GM23248 (cell line): ENCODE data around the gene ST6GAL2. TPM values are rescaled to one million over a fixed set of nuclear protein-coding genes. Genes with fewer than 3 reads are reported as not detected.

Source experiments
- DNase-seq: peaks from one replicate; pipeline ENCODE4 v3.0.0-alpha.2; 2015
- H2AFZ ChIP-seq: fragments of 200-600 bp; sonication (generic); 2 replicates; pipeline ENCODE4 v1.6.1; 2016; ENCODE audit warnings: antibody characterized with exemption
- H3F3A ChIP-seq: fragments of 200-600 bp; sonication (generic); 2 replicates; pipeline ENCODE4 v1.6.1; 2016; ENCODE audit warnings: mild to moderate bottlenecking, antibody characterized with exemption, mixed run types; ENCODE audit not compliant: insufficient read depth
- H3K27ac ChIP-seq: fragments of 200-600 bp; sonication (generic); 2 replicates; pipeline ENCODE4 v1.5.1; 2016; ENCODE audit warnings: mild to moderate bottlenecking
- H3K27me3 ChIP-seq: fragments of 200-600 bp; sonication (generic); replicated peaks from 2 replicates; pipeline ENCODE4 v1.6.1; 2016; ENCODE audit warnings: mild to moderate bottlenecking; ENCODE audit not compliant: insufficient read depth
- H3K36me3 ChIP-seq: fragments of 200-600 bp; sonication (generic); 2 replicates; pipeline ENCODE4 v1.6.1; 2016; ENCODE audit warnings: low read depth, mild to moderate bottlenecking
- H3K4me1 ChIP-seq: fragments of 200-600 bp; sonication (generic); 2 replicates; pipeline ENCODE4 v1.6.1; 2016; ENCODE audit warnings: mild to moderate bottlenecking; ENCODE audit not compliant: insufficient read depth
- H3K4me2 ChIP-seq: fragments of 200-600 bp; sonication (generic); one replicate; pipeline ENCODE4 v1.6.1; 2016; ENCODE audit warnings: mild to moderate bottlenecking; ENCODE audit not compliant: unreplicated experiment
- H3K4me3 ChIP-seq: fragments of 200-600 bp; sonication (generic); 2 replicates; pipeline ENCODE4 v1.5.1; 2016; ENCODE audit warnings: mild to moderate bottlenecking
- H3K79me2 ChIP-seq: fragments of 200-600 bp; sonication (generic); 2 replicates; pipeline ENCODE4 v1.6.1; 2016; ENCODE audit warnings: mild to moderate bottlenecking; ENCODE audit not compliant: insufficient read depth
- H3K9ac ChIP-seq: fragments of 200-600 bp; sonication (generic); 2 replicates; pipeline ENCODE4 v1.6.1; 2016; ENCODE audit warnings: mild to moderate bottlenecking
- H3K9me2 ChIP-seq: fragments of 200-600 bp; sonication (generic); 2 replicates; pipeline ENCODE4 v1.6.1; 2016; ENCODE audit warnings: mixed run types, mild to moderate bottlenecking, moderate library complexity; ENCODE audit not compliant: insufficient read depth
- H3K9me3 ChIP-seq: fragments of 200-600 bp; sonication (generic); one replicate; pipeline ENCODE4 v1.6.1; 2017; ENCODE audit warnings: low read depth
- H4K20me1 ChIP-seq: fragments of 200-600 bp; sonication (generic); 2 replicates; pipeline ENCODE4 v1.6.0; 2016; ENCODE audit not compliant: insufficient read depth
- EZH2 ChIP-seq: fragments of 200-600 bp; sonication (generic); IDR thresholded peaks from 2 replicates; pipeline ENCODE4 v1.6.1; 2018; ENCODE audit warnings: antibody characterized with exemption, mild to moderate bottlenecking; ENCODE audit not compliant: insufficient read depth, poor library complexity, severe bottlenecking
- EZH2phosphoT487 ChIP-seq: fragments of 200-600 bp; sonication (generic); IDR thresholded peaks from 2 replicates; pipeline ENCODE4 v1.6.1; 2018; ENCODE audit warnings: antibody characterized with exemption, moderate library complexity, mild to moderate bottlenecking, low read depth; ENCODE audit not compliant: insufficient read depth
- WGBS, 2 experiments: methylation state at CpG; one replicate each; pipeline ENCODE4 v1.1.6; 2015 to 2017; ENCODE audit warnings: low lambda C conversion rate in 2 of 2, low coverage in 1 of 2; ENCODE audit errors: missing lambda C conversion rate in 2 of 2; 5-methylcytosine and 5-hydroxymethylcytosine counted together
- in situ Hi-C: fragments of 300-500 bp; cut with MboI; formaldehyde crosslinking; loops from 2 replicates; pipeline ENCODE4 v1.15.0; 2020
- polyA plus RNA-seq: library from polyadenylated mRNA; unstranded; fragments of >200 nt; fragmentation: Nextera tagmentation; extraction: Ambion mirVana; gene quantifications from 2 replicates; pipeline ENCODE4 v1.2.1, GENCODE V29; 2016
- total RNA-seq: library from RNA; depleted of rRNA; stranded (reverse); fragments of >200 nt; shearing (Covaris generic); gene quantifications from 2 replicates; pipeline ENCODE4 v1.2.3, GENCODE V29; 2014; rRNA removed

Gene ST6GAL2
- total RNA-seq (not detected in 2 replicates), polyA plus RNA-seq (0.04 TPM in 1 of 2 replicates, not detected in the other)

- no peak within 1 kb of the TSS for H3K9ac ChIP-seq
- no peaks in the 10 kb centered on the region for H4K20me1 ChIP-seq
- H3K4me2 ChIP-seq: peak within 1 kb of the TSS; percentile 49
- no peak within 1 kb of the TSS for H3K27ac ChIP-seq
- no peaks in the 10 kb centered on the region for H3K4me1 ChIP-seq
- H3K79me2 ChIP-seq: no peaks in the 10 kb centered on the region
- in situ Hi-C loops: no loop called here
- peak; percentile 39 for DNase-seq
- peak within 1 kb of the TSS; percentile 64 for H2AFZ ChIP-seq
- H3K9me3 ChIP-seq: no peaks in the 10 kb centered on the region
- H3K9me2 ChIP-seq: no peaks in the 10 kb centered on the region
- peak within 1 kb of the TSS; percentile 59 for H3K4me3 ChIP-seq
- H3K36me3 ChIP-seq: no peaks in the 10 kb centered on the region
- H3K27me3 ChIP-seq: peaks cover 68% of the 10 kb centered on the region
- 3 to 5% methylated on average over 79 to 80 of the region's 118 CpGs for WGBS, 2 experiments
- TF ChIP-seq EZH2 (no peak), EZH2phosphoT487 (no peak)
- H3F3A ChIP-seq: no peaks in the 10 kb centered on the region
Measured at GRCh38 chr2:106885971-106886915, at the start of gene ST6GAL2. Gene ST6GAL2 (minus strand): TSS chr2:106886167. CDS start chr2:106843977, 42,190 bp downstream.

- in situ Hi-C loops: no loop called here
- Histone ChIP-seq H3K27me3 (peaks cover 26% of the 10 kb centered on the region), H2AFZ (no peak overlapping the region), H3K27ac (no peak overlapping the region), H4K20me1 (no peaks in the 10 kb centered on the region), H3K9me2 (no peaks in the 10 kb centered on the region), H3K9ac (no peak overlapping the region), H3K9me3 (no peaks in the 10 kb centered on the region), H3K79me2 (no peaks in the 10 kb centered on the region), H3F3A (no peaks in the 10 kb centered on the region), H3K4me1 (no peaks in the 10 kb centered on the region), H3K4me3 (no peak overlapping the region), H3K36me3 (no peaks in the 10 kb centered on the region), H3K4me2 (no peak overlapping the region)
- no peak for DNase-seq
- TF ChIP-seq EZH2phosphoT487 (no peak), EZH2 (no peak)
- WGBS, 2 experiments: 14 to 15% methylated on average over 2 to 3 of the region's 3 CpGs
Measured at GRCh38 chr2:106932644-106933043, 46.7 kb upstream of the ST6GAL2 start.

GRCh38 chr2:106931717-106932335, 45.9 kb upstream of the ST6GAL2 start:
- Histone ChIP-seq H3F3A (no peaks in the 10 kb centered on the region), H3K36me3 (no peaks in the 10 kb centered on the region), H3K4me1 (no peaks in the 10 kb centered on the region), H3K9me3 (no peaks in the 10 kb centered on the region), H3K4me2 (no peak overlapping the region), H3K9me2 (no peaks in the 10 kb centered on the region), H4K20me1 (no peaks in the 10 kb centered on the region), H2AFZ (no peak overlapping the region), H3K27ac (no peak overlapping the region), H3K9ac (no peak overlapping the region), H3K27me3 (peaks cover 26% of the 10 kb centered on the region), H3K4me3 (no peak overlapping the region), H3K79me2 (no peaks in the 10 kb centered on the region)
- in situ Hi-C loops: no loop called here
- TF ChIP-seq EZH2 (no peak), EZH2phosphoT487 (no peak)
- whole genome bisulfite sequencing, 2 experiments: 19 to 22% methylated on average over 5 of the region's 5 CpGs
- DNase-seq: no peak

- H3K36me3 ChIP-seq: no peaks in the 10 kb centered on the region
- no peaks in the 10 kb centered on the region for H3K9me2 ChIP-seq
- no peak overlapping the region for H3K4me3 ChIP-seq
- no peak overlapping the region for H3K9ac ChIP-seq
- WGBS, 2 experiments: 36 to 44% methylated on average over 1 of the region's 1 CpG
- H2AFZ ChIP-seq: no peak overlapping the region
- no peaks in the 10 kb centered on the region for H3K4me1 ChIP-seq
- no peaks in the 10 kb centered on the region for H3K9me3 ChIP-seq
- no peaks in the 10 kb centered on the region; the same call in 1 of the 2 replicates for H3K27me3 ChIP-seq
- H3K27ac ChIP-seq: no peak overlapping the region
- TF ChIP-seq EZH2: no peak
- no peak for TF ChIP-seq EZH2phosphoT487
- no peaks in the 10 kb centered on the region for H3F3A ChIP-seq
- H3K4me2 ChIP-seq: no peak overlapping the region
- no peaks in the 10 kb centered on the region for H4K20me1 ChIP-seq
- no peak for DNase-seq
- no peaks in the 10 kb centered on the region for H3K79me2 ChIP-seq
- in situ Hi-C loops: no loop called here
Measured at GRCh38 chr2:106921451-106921850, 35.5 kb upstream of the ST6GAL2 start.
